ENCODE results near the gene PRKN.

PRKN gene

DNA sequence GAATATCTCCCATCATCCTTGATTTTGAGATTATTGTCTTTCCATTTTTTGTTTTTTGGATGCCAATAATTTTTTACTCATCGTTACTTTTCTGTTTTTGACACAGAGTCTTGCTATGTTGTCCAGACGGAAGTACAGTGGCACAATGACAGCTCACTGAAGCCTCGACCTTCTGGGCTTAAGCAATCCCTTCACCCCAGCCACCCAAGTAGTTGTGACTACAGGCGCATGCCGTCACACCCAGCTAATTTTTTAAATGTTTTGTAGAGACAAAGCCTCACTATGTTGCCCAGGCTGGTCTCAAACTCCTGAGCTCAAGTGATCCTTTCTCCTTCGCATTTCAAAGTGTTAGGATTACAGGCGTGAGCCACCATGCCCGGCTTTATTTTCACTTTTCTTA lies 851.3 kb downstream of the PRKN start:
- ChIA-PET POLR2A (no interaction called here), CTCF (no interaction called here)
- Histone ChIP-seq H3K9me3 (ENCODE audit: control insufficient read depth, insufficient read depth, low read depth, low read length) (no peaks in the 10 kb centered on the region), H3K36me3 (ENCODE audit: control insufficient read depth in 2 of 2, insufficient read depth in 1 of 2, low read length in 2 of 2) (no peaks in the 10 kb centered on the region), H3K4me1 (ENCODE audit: control insufficient read depth, insufficient read depth, low read length) (no peaks in the 10 kb centered on the region), H3K27ac (ENCODE audit: extremely low read depth, low read depth, low read length) (no peak overlapping the region), H3K4me3 (ENCODE audit: low read depth, low read length) (no peak overlapping the region)
- no peak for TF ChIP-seq SP2 (tag by site-specific recombination; IDR thresholded peaks at IDR 0.05)

DNA sequence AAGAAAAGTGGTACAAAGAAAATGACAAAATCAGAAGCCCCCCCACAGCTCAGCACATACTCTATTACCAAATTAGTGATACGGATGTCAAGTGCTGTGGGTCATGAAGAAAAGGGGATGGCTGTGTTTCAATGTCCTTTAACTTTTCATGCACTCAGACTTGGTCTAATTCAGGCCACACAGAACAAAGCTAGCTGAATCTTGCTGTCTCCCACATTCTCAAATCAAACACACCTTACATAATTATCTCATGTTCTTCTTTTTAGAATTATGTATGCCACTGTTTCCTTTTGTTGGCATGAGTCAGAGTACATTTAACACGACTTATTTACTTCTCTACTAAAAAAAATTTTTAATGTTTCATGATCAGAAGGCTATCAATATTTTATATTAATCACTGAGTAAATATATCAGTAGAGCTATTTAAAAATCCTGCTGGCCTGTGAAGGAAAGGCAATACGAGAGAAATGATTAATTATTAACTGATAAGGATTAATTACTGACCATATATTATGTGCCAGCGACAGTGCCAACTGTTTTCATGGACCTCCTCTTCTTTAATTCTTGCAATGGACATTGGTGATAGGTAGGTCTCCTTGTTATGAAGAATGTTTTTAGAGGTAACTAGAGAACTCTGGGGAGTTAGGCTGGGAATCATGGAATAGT lies 857.2 kb downstream of the PRKN start:
- no peak overlapping the region for H3K4me3 ChIP-seq (ENCODE audit: low read depth, low read length)
- H3K27ac ChIP-seq (ENCODE audit: extremely low read depth, low read depth, low read length), result no peak overlapping the region
- no peaks in the 10 kb centered on the region for H3K4me1 ChIP-seq (ENCODE audit: control insufficient read depth, insufficient read depth, low read length)
- ChIA-PET CTCF (interaction anchor here (0.6 to 1.3 kb wide), 3 partner anchors 11 to 452 kb away, joined by 4 to 5 read pairs (median 5); no protein-coding TSS in a partner anchor), POLR2A (no interaction called here)
- H3K9me3 ChIP-seq (ENCODE audit: control insufficient read depth, insufficient read depth, low read depth, low read length), result no peaks in the 10 kb centered on the region
- H3K36me3 ChIP-seq (ENCODE audit: control insufficient read depth in 2 of 2, insufficient read depth in 1 of 2, low read length in 2 of 2), result no peaks in the 10 kb centered on the region
- TF ChIP-seq, protein P1, sequence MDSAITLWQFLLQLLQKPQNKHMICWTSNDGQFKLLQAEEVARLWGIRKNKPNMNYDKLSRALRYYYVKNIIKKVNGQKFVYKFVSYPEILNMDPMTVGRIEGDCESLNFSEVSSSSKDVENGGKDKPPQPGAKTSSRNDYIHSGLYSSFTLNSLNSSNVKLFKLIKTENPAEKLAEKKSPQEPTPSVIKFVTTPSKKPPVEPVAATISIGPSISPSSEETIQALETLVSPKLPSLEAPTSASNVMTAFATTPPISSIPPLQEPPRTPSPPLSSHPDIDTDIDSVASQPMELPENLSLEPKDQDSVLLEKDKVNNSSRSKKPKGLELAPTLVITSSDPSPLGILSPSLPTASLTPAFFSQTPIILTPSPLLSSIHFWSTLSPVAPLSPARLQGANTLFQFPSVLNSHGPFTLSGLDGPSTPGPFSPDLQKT (IDR thresholded peaks at IDR 0.05; ENCODE audit: borderline replicate concordance, low read depth, low read length), result no peak
- TF ChIP-seq ZNF140 (tag by site-specific recombination; IDR thresholded peaks at IDR 0.05) (no peak), ZNF184 (tag by site-specific recombination; IDR thresholded peaks at IDR 0.05) (no peak), YY2 (tag by site-specific recombination; IDR thresholded peaks at IDR 0.05) (no peak), MZF1 (tag by site-specific recombination; IDR thresholded peaks at IDR 0.05; ENCODE audit: borderline replicate concordance) (no peak), ZNF549 (tag by site-specific recombination; IDR thresholded peaks at IDR 0.05) (no peak), ZNF76 (tag by site-specific recombination; IDR thresholded peaks at IDR 0.05; ENCODE audit: borderline replicate concordance, low read depth) (no peak)

DNA sequence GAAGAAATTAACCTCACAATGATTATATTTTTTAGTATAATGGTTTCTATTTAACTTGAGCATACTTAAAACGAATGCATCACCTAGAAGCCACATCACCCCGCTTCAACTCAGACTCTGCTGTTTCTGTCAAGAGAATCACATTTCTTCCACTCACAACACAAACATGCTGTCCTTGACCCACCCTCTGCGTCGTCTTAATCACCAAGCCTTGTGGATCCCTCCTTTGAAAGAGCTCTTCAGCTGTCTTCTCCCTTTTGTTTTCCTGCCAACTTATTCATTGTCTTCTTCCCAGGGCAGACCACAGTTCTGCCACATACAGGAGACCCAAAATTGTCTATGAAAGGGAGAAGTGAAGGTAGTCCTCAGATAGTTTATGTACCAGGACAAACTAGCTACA lies 858.1 kb downstream of the PRKN start:
- no peak overlapping the region for H3K27ac ChIP-seq (ENCODE audit: extremely low read depth, low read depth, low read length)
- CTCF ChIA-PET, result no interaction called here
- no peaks in the 10 kb centered on the region for H3K4me1 ChIP-seq (ENCODE audit: control insufficient read depth, insufficient read depth, low read length)
- POLR2A ChIA-PET, result no interaction called here
- TF ChIP-seq, protein P2, sequence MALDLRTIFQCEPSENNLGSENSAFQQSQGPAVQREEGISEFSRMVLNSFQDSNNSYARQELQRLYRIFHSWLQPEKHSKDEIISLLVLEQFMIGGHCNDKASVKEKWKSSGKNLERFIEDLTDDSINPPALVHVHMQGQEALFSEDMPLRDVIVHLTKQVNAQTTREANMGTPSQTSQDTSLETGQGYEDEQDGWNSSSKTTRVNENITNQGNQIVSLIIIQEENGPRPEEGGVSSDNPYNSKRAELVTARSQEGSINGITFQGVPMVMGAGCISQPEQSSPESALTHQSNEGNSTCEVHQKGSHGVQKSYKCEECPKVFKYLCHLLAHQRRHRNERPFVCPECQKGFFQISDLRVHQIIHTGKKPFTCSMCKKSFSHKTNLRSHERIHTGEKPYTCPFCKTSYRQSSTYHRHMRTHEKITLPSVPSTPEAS (tag by site-specific recombination; IDR thresholded peaks at IDR 0.05), result no peak
- TF ChIP-seq ZNF138 (tag by site-specific recombination; IDR thresholded peaks at IDR 0.05; ENCODE audit: borderline replicate concordance) (no peak), ZNF146 (tag by site-specific recombination; IDR thresholded peaks at IDR 0.05) (no peak), ZNF214 (tag by site-specific recombination; IDR thresholded peaks at IDR 0.05; ENCODE audit: borderline replicate concordance) (no peak), ZNF37A (tag by site-specific recombination; IDR thresholded peaks at IDR 0.05) (no peak), ZNF621 (tag by site-specific recombination; IDR thresholded peaks at IDR 0.05) (no peak), ZNF121 (tag by site-specific recombination; IDR thresholded peaks at IDR 0.05) (no peak), YY2 (tag by site-specific recombination; IDR thresholded peaks at IDR 0.05) (no peak), ZNF530 (tag by site-specific recombination; IDR thresholded peaks at IDR 0.05; ENCODE audit: low read depth) (no peak), ZNF707 (tag by site-specific recombination; IDR thresholded peaks at IDR 0.05) (no peak), ZNF610 (tag by site-specific recombination; IDR thresholded peaks at IDR 0.05; ENCODE audit: borderline replicate concordance) (no peak), ZNF624 (tag by site-specific recombination; IDR thresholded peaks at IDR 0.05) (no peak)
- no peaks in the 10 kb centered on the region for H3K9me3 ChIP-seq (ENCODE audit: control insufficient read depth, insufficient read depth, low read depth, low read length)
- no peak overlapping the region for H3K4me3 ChIP-seq (ENCODE audit: low read depth, low read length)
- no peaks in the 10 kb centered on the region for H3K36me3 ChIP-seq (ENCODE audit: control insufficient read depth in 2 of 2, insufficient read depth in 1 of 2, low read length in 2 of 2)
